Gastrocnemius medialis (tissue), 4 donors: ENCODE measurements around the gene CYP19A1.

Experiments
- POLR2A ChIP-seq, 2 donors: fragments of 450-650 bp; IDR thresholded peaks; one replicate each; pipeline ENCODE4 v1.6.1; 2017; ENCODE audit warnings: antibody characterized with exemption in 2 of 2, mild to moderate bottlenecking in 2 of 2, moderate library complexity in 2 of 2
- TF ChIP-seq, protein P1 (sequence below), 5 experiments: fragments of 450-650 bp in 3 of 5; fragments of 200-600 bp in 2 of 5; sonication (generic) in 2 of 5; IDR thresholded peaks in 4 of 5; conservative IDR thresholded peaks in 1 of 5; 1 replicate in 4 of 5; 2 replicates in 1 of 5; pipeline ENCODE4 v1.5.1; 2016 to 2019; ENCODE audit warnings: antibody characterized with exemption in 5 of 5, mild to moderate bottlenecking in 3 of 5, moderate library complexity in 3 of 5

DNA sequence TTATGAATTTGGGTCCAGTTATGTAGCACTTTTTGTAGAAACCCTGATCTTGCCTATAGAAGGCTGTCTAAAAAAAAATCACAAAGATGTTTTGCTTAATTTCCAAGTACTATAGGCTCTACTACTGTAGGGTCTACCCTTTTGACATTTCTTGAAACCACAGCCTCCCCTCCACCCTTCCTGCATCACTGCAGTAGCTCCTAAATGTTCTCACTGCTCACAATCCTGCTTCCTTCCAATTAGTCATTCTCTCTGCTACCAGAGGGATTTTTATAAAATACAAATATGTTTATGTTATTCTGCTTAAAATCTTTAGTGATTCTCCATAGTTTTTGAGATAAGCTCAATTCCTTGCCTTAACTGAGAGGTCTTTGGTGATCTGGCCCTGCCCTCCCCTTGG lies 114.0 kb downstream of the CYP19A1 start:
- TF ChIP-seq, protein P1, sequence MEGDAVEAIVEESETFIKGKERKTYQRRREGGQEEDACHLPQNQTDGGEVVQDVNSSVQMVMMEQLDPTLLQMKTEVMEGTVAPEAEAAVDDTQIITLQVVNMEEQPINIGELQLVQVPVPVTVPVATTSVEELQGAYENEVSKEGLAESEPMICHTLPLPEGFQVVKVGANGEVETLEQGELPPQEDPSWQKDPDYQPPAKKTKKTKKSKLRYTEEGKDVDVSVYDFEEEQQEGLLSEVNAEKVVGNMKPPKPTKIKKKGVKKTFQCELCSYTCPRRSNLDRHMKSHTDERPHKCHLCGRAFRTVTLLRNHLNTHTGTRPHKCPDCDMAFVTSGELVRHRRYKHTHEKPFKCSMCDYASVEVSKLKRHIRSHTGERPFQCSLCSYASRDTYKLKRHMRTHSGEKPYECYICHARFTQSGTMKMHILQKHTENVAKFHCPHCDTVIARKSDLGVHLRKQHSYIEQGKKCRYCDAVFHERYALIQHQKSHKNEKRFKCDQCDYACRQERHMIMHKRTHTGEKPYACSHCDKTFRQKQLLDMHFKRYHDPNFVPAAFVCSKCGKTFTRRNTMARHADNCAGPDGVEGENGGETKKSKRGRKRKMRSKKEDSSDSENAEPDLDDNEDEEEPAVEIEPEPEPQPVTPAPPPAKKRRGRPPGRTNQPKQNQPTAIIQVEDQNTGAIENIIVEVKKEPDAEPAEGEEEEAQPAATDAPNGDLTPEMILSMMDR (IDR thresholded peaks at IDR 0.05 in 4 of 5, conservative IDR thresholded peaks at IDR 0.05 in 1 of 5) = no peak
- TF ChIP-seq POLR2A (IDR thresholded peaks at IDR 0.05) = no peak
